GM11168 (cell line): ENCODE data around the gene SNTG2.
"Not testable (repeated sequence)": the region's sequence is repeated elsewhere in the genome, so short reads cannot be mapped to it uniquely, and the experiment has no call there.

Source experiments
- in situ Hi-C: fragments of 300-500 bp; cut with MboI; formaldehyde crosslinking; loops from one replicate; pipeline ENCODE4 v1.12.0; 2022; ENCODE audit warnings: low sequenced_read_pairs; ENCODE audit not compliant: unreplicated experiment

SNTG2 gene

GRCh38 chr2:950080-950966, at the start of gene SNTG2:
Gene SNTG2 (plus strand): TSS chr2:950849. CDS start chr2:950997, 148 bp downstream.
- in situ Hi-C loops = no loop called here

- in situ Hi-C loops = no loop called here
These were observed 48.1 kb upstream of the SNTG2 start for GRCh38 chr2:902584-902983.

GRCh38 chr2:903223-903900, 47.3 kb upstream of the SNTG2 start:
- in situ Hi-C loops = no loop called here

GRCh38 chr2:904246-905024, 46.2 kb upstream of the SNTG2 start:
- in situ Hi-C loops = no loop called here

- in situ Hi-C loops = no loop called here
These were observed 45.4 kb upstream of the SNTG2 start for GRCh38 chr2:905091-905832.

- in situ Hi-C loops = no loop called here
These were observed 44.9 kb upstream of the SNTG2 start for GRCh38 chr2:905833-906140.

- in situ Hi-C loops = no loop called here
These were observed 42.9 kb upstream of the SNTG2 start for GRCh38 chr2:907706-908105.

GRCh38 chr2:908568-908967, 42.1 kb upstream of the SNTG2 start:
- in situ Hi-C loops = no loop called here

GRCh38 chr2:909764-910379, 40.8 kb upstream of the SNTG2 start:
- in situ Hi-C loops = not testable (repeated sequence)

- in situ Hi-C loops = no loop called here
These were observed 40.0 kb upstream of the SNTG2 start for GRCh38 chr2:910698-911097.

- in situ Hi-C loops = no loop called here
These were observed 34.7 kb upstream of the SNTG2 start for GRCh38 chr2:915979-916378.

- in situ Hi-C loops = no loop called here
These were observed 33.7 kb upstream of the SNTG2 start for GRCh38 chr2:916935-917334.

- in situ Hi-C loops = no loop called here
These were observed 31.0 kb upstream of the SNTG2 start for GRCh38 chr2:919672-920071.

- in situ Hi-C loops = no loop called here
These were observed 30.1 kb upstream of the SNTG2 start for GRCh38 chr2:920573-920972.

- in situ Hi-C loops = no loop called here
These were observed 29.6 kb upstream of the SNTG2 start for GRCh38 chr2:920999-921398.

GRCh38 chr2:922185-922584, 28.5 kb upstream of the SNTG2 start:
- in situ Hi-C loops = no loop called here

- in situ Hi-C loops = no loop called here
These were observed 26.6 kb upstream of the SNTG2 start for GRCh38 chr2:923832-924601.

GRCh38 chr2:924701-925100, 25.9 kb upstream of the SNTG2 start:
- in situ Hi-C loops = no loop called here

GRCh38 chr2:925309-925708, 25.3 kb upstream of the SNTG2 start:
- in situ Hi-C loops = no loop called here
